GM12878 (cell line): ENCODE results near the gene ZNF688.

Source experiments
- CHD2 ChIP-seq: IDR thresholded peaks from 2 replicates; pipeline ENCODE4 v1.6.1; 2011; ENCODE audit warnings: low read depth, low read length, improper control_type of control experiment, borderline replicate concordance
- CREB1 ChIP-seq: IDR thresholded peaks from 2 replicates; pipeline ENCODE4 v1.6.1; 2012; ENCODE audit warnings: low read depth, mild to moderate bottlenecking, inconsistent platforms
- EP300 ChIP-seq, 2 experiments: fragments of 150-350 bp in 1 of 2; IDR thresholded peaks; 2 replicates each; pipeline ENCODE4 v1.6.1; 2011 to 2012; ENCODE audit warnings: low read depth in 2 of 2, low read length in 2 of 2, borderline replicate concordance in 1 of 2, improper control_type of control experiment in 1 of 2, inconsistent platforms in 1 of 2; ENCODE audit not compliant: control insufficient read depth in 1 of 2
- ESRRA ChIP-seq: IDR thresholded peaks from 2 replicates; pipeline ENCODE4 v1.6.1; 2012; ENCODE audit warnings: mild to moderate bottlenecking, low read length, improper control_type of control experiment
- EZH2 ChIP-seq: IDR thresholded peaks from 2 replicates; pipeline ENCODE4 v1.6.1; 2012; ENCODE audit warnings: low read depth, mild to moderate bottlenecking, control low read depth, inconsistent platforms, low read length, borderline replicate concordance; ENCODE audit not compliant: control insufficient read depth
- HDAC2 ChIP-seq: fragments of 200-600 bp; sonication (generic); IDR thresholded peaks from 2 replicates; pipeline ENCODE4 v1.6.1; 2017
- JUND ChIP-seq: IDR thresholded peaks from 2 replicates; pipeline ENCODE4 v1.6.1; 2012; ENCODE audit warnings: low read depth, mild to moderate bottlenecking, low read length, improper control_type of control experiment, moderate library complexity
- PAX5 ChIP-seq: IDR thresholded peaks from 2 replicates; pipeline ENCODE4 v1.6.1; 2011; ENCODE audit warnings: low read depth, low read length, borderline replicate concordance
- RAD21 ChIP-seq: IDR thresholded peaks from 2 replicates; pipeline ENCODE4 v1.6.1; 2011; ENCODE audit warnings: mild to moderate bottlenecking, low read depth, low read length, moderate library complexity; ENCODE audit not compliant: insufficient read depth
- SP1 ChIP-seq: IDR thresholded peaks from one replicate; pipeline ENCODE4 v1.6.1; 2011; ENCODE audit warnings: low read depth, low read length
- SUZ12 ChIP-seq: fragments of 200-600 bp; sonication (generic); IDR thresholded peaks from one replicate; pipeline ENCODE4 v1.6.1; 2018; ENCODE audit warnings: antibody characterized with exemption, mild to moderate bottlenecking; ENCODE audit not compliant: unreplicated experiment
- YY1 ChIP-seq: IDR thresholded peaks from 2 replicates; pipeline ENCODE4 v1.6.1; 2011; ENCODE audit warnings: low read depth, mild to moderate bottlenecking, low read length
- ZBTB33 ChIP-seq: fragments of 450-650 bp; IDR thresholded peaks from 2 replicates; pipeline ENCODE4 v1.6.1; 2017; ENCODE audit warnings: mild to moderate bottlenecking
- TF ChIP-seq, protein P1 (sequence below), 3 experiments: IDR thresholded peaks in 2 of 3; conservative IDR thresholded peaks in 1 of 3; 2 replicates each; pipeline ENCODE4 v1.5.1; 2011; ENCODE audit warnings: low read depth in 3 of 3, low read length in 3 of 3, mild to moderate bottlenecking in 3 of 3, control low read depth in 2 of 3, moderate library complexity in 2 of 3, inconsistent platforms in 1 of 3, mixed read lengths in 1 of 3; ENCODE audit not compliant: control insufficient read depth in 2 of 3, insufficient read depth in 1 of 3; ENCODE audit errors: extremely low read depth in 1 of 3

DNA sequence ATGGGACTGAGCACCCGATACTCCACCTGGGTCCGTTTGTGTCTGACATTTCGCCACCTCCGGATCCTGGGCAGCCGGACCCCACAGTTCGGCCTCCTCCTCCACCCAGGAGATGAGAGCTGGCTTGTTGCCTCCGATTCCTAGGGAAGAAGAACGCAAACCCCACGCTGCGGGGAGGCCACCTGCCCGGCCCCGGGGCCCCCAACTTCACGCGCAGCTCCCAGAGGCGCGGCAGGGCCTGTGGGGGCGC, 13.9 kb downstream of the ZNF688 start:
- TF ChIP-seq EZH2 (no peak), EP300 (IDR thresholded peaks at IDR 0.05; ENCODE audit: borderline replicate concordance in 1 of 2, control insufficient read depth in 1 of 2, low read depth in 2 of 2, low read length in 2 of 2) (no peak), CHD2 (no peak), JUND (no peak), YY1 (no peak), PAX5 (no peak), ESRRA (no peak), HDAC2 (no peak), CREB1 (no peak), ZBTB33 (no peak), SP1 (no peak), SUZ12 (no peak), RAD21 (no peak)
- TF ChIP-seq, protein P1, sequence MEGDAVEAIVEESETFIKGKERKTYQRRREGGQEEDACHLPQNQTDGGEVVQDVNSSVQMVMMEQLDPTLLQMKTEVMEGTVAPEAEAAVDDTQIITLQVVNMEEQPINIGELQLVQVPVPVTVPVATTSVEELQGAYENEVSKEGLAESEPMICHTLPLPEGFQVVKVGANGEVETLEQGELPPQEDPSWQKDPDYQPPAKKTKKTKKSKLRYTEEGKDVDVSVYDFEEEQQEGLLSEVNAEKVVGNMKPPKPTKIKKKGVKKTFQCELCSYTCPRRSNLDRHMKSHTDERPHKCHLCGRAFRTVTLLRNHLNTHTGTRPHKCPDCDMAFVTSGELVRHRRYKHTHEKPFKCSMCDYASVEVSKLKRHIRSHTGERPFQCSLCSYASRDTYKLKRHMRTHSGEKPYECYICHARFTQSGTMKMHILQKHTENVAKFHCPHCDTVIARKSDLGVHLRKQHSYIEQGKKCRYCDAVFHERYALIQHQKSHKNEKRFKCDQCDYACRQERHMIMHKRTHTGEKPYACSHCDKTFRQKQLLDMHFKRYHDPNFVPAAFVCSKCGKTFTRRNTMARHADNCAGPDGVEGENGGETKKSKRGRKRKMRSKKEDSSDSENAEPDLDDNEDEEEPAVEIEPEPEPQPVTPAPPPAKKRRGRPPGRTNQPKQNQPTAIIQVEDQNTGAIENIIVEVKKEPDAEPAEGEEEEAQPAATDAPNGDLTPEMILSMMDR (IDR thresholded peaks at IDR 0.05 in 2 of 3, conservative IDR thresholded peaks at IDR 0.05 in 1 of 3; ENCODE audit: control insufficient read depth in 2 of 3, extremely low read depth in 1 of 3, insufficient read depth in 1 of 3, low read depth in 3 of 3, low read length in 3 of 3), result 0 out of 6 replicates have a peak, but pooled peaks of 1 of the 3 experiments have one; percentile 4
